ENCODE measurements around the gene LST1. TPM values are rescaled to one million over a fixed set of nuclear protein-coding genes. Genes with fewer than 3 reads are reported as not detected.

The LST1 gene
- total and polyA plus RNA-seq, 2 of the 8 experiments (the other 6 are each of a cell fraction or from before 2014, with no cell fraction given): not detected

DNA sequence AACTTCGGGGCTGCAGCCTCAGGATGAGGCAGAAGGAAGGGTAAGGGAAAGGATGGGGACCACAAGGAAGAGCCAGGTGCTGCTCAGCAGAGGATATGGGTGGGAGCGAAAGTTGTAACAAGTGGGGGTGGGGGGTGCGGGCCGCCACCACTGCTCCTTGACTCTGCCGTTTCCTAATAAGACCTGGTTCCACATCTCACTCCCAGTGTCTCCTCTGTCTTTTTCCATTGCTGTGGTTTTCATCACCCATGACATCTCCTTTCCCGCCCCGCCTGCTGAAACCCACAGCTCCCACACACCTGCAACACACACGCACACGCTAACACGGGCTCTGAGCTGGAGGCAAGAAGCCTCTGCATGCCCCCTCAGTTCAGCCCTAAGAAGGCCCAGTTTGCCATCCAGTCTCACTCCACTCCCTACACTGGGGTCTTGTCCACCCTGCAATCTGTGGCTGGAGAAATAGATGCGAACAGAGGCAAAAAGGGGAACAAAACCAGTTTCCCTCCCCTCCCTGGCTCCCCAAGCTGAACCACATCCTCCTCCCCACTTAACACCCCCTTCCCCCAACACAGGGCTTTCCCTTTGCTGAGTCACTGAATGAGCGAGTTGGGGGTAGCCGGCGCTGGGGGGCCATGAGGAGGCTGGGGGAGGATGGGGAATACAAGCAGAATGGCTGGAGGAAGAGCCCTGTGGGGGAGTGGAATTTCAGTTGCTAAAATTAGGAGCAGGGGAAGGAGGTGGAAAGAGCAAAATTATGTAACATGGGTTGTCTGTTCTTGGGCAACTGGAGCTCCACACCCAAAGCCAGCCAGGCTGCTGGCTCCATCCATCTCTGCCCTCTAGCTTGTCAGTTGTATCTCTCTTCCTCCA is 27.2 kb upstream of the LST1 start:
- no peaks in the 10 kb centered on the region for H3K79me1 ChIP-seq (ENCODE audit: low read depth, low read length)
- TF ChIP-seq EZH2 (IDR thresholded peaks at IDR 0.05; ENCODE audit: low read depth, low read length, severe bottlenecking): no peak
- no peak for TF ChIP-seq RBBP5 (IDR thresholded peaks at IDR 0.05; ENCODE audit: borderline replicate concordance, low read depth, low read length)
- TF ChIP-seq, protein P1, sequence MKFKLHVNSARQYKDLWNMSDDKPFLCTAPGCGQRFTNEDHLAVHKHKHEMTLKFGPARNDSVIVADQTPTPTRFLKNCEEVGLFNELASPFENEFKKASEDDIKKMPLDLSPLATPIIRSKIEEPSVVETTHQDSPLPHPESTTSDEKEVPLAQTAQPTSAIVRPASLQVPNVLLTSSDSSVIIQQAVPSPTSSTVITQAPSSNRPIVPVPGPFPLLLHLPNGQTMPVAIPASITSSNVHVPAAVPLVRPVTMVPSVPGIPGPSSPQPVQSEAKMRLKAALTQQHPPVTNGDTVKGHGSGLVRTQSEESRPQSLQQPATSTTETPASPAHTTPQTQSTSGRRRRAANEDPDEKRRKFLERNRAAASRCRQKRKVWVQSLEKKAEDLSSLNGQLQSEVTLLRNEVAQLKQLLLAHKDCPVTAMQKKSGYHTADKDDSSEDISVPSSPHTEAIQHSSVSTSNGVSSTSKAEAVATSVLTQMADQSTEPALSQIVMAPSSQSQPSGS (IDR thresholded peaks at IDR 0.05; ENCODE audit: low read length): no peak
- TF ChIP-seq SIX5 (IDR thresholded peaks at IDR 0.05; ENCODE audit: low read depth, low read length): no peak
- TF ChIP-seq BACH1 (IDR thresholded peaks at IDR 0.05; ENCODE audit: low read length): no peak
- WGBS, 2 experiments (ENCODE audit: extremely low coverage in 1 of 2, insufficient coverage in 1 of 2, insufficient read length in 1 of 2, insufficient replicate concordance in 2 of 2, low coverage in 1 of 2, low lambda C conversion rate in 2 of 2, missing lambda C conversion rate in 1 of 2): 93% methylated on average over 11 of the region's 14 CpGs; no CpG with 5 or more reads in 1 of the 2 experiments
- ChIA-PET CTCF (ENCODE audit: partially characterized antibody) (interaction anchor here (1.6 to 24.7 kb wide), 6 partner anchors 13 to 43 kb away, joined by 5 to 613 read pairs (median 7); partner anchors contain the start of genes ATP6V1G2, LST1, LTB and NCR3), POLR2A (ENCODE audit: partially characterized antibody) (interaction anchor here (0.8 to 10.9 kb wide), 6 partner anchors 8 to 29 kb away, joined by 3 to 110 read pairs (median 11); partner anchors contain the start of genes DDX39B, LTB, NFKBIL1 and TNF)
- no peak overlapping the region for H3K9ac ChIP-seq (replicated peaks in 1 of 4; ENCODE audit: extremely low read depth in 1 of 4, low read depth in 3 of 4, low read length in 3 of 4)
- no peak overlapping the region for H3K4me3 ChIP-seq (ENCODE audit: extremely low read depth in 1 of 4, insufficient read depth in 2 of 4, low read depth in 3 of 4, low read length in 4 of 4)
- no peak overlapping the region for H3K56ac ChIP-seq (replicated peaks; ENCODE audit: insufficient read length, low read depth, low read length)
- no peak overlapping the region for H4K8ac ChIP-seq (ENCODE audit: extremely low read depth, insufficient read depth, low read length)
- FAIRE-seq (no peak), DNase-seq (ENCODE audit: low read depth in 1 of 2, low spot score in 2 of 2) (no peak)
- H2BK5ac ChIP-seq (ENCODE audit: low read depth, low read length): no peak overlapping the region
- no peaks in the 10 kb centered on the region for H3K23me2 ChIP-seq (ENCODE audit: low read depth, low read length)
- no peaks in the 10 kb centered on the region for H3K9me3 ChIP-seq (ENCODE audit: insufficient read depth in 2 of 2, low read depth in 1 of 2, low read length in 1 of 2)
- peaks cover 2 to 15% (median 5%) of the 10 kb centered on the region in 4 experiments; a peak in 5 of 8 replicates for H3K36me3 ChIP-seq (ENCODE audit: control insufficient read depth in 2 of 4, insufficient read depth in 4 of 4, low read length in 3 of 4)
- no peaks in the 10 kb centered on the region for H3K27me3 ChIP-seq (replicated peaks in 1 of 4; ENCODE audit: control insufficient read depth in 3 of 4, extremely low read depth in 1 of 4, insufficient read depth in 3 of 4, low read length in 3 of 4)
- H2AFZ ChIP-seq (ENCODE audit: low read length): no peak overlapping the region
- no peak overlapping the region for H2BK12ac ChIP-seq (ENCODE audit: low read depth, low read length)
- no peak overlapping the region for H2AK5ac ChIP-seq (ENCODE audit: low read depth, low read length)
- H4K5ac ChIP-seq (ENCODE audit: insufficient read length, low read depth, low read length): no peak overlapping the region
- no peak overlapping the region for H3K4ac ChIP-seq (replicated peaks; ENCODE audit: insufficient read length, low read depth, low read length)
- H2BK120ac ChIP-seq (replicated peaks; ENCODE audit: low read depth, low read length): no peak overlapping the region
- H3K4me2 ChIP-seq (ENCODE audit: insufficient read depth in 1 of 2, low read depth in 2 of 2, low read length in 2 of 2): no peak overlapping the region
- 0 out of 2 replicates have a peak overlapping the region, but pooled peaks have one; percentile 25 for H3K27ac ChIP-seq (ENCODE audit: low read depth, low read length)
- H3K79me2 ChIP-seq (ENCODE audit: control insufficient read depth in 1 of 2, insufficient read depth in 2 of 2, low read length in 2 of 2): no peaks in the 10 kb centered on the region
- no peaks in the 10 kb centered on the region for H3K4me1 ChIP-seq (replicated peaks in 1 of 4; ENCODE audit: control insufficient read depth in 3 of 4, insufficient read depth in 4 of 4, low read length in 3 of 4)
- H3K14ac ChIP-seq (ENCODE audit: insufficient read length): no peak overlapping the region
- H2BK15ac ChIP-seq (ENCODE audit: low read length): no peak overlapping the region
- no peak overlapping the region for H3K23ac ChIP-seq (ENCODE audit: insufficient read length)
- H2BK20ac ChIP-seq (ENCODE audit: low read length): no peak overlapping the region
- no peak overlapping the region for H4K91ac ChIP-seq (replicated peaks; ENCODE audit: insufficient read length, low read length)
- H3K18ac ChIP-seq (ENCODE audit: extremely low read depth, low read length): no peak overlapping the region
- no peaks in the 10 kb centered on the region for H4K20me1 ChIP-seq (replicated peaks in 1 of 2; ENCODE audit: control insufficient read depth in 1 of 2, insufficient read depth in 2 of 2, low read length in 2 of 2)
